Endothelial cell of umbilical vein (primary cell): ENCODE measurements around the gene EFHC2.

Source experiments
- EZH2 ChIP-seq: IDR thresholded peaks from 2 replicates; pipeline ENCODE4 v1.6.1; 2012; ENCODE audit warnings: borderline replicate concordance, low read depth, mild to moderate bottlenecking, moderate library complexity, low read length, inconsistent platforms; ENCODE audit not compliant: severe bottlenecking
- GATA2 ChIP-seq: IDR thresholded peaks from 2 replicates; pipeline ENCODE4 v1.7.0; 2011; ENCODE audit warnings: low read depth, mild to moderate bottlenecking, moderate library complexity, mixed read lengths, low read length; ENCODE audit not compliant: insufficient read length, insufficient read depth
- JUN ChIP-seq: IDR thresholded peaks from 2 replicates; pipeline ENCODE4 v1.6.1; 2011; ENCODE audit warnings: borderline replicate concordance, low read depth; ENCODE audit not compliant: insufficient read length, insufficient read depth
- POLR2A ChIP-seq: IDR thresholded peaks from 2 replicates; pipeline ENCODE4 v1.6.1; 2012; ENCODE audit warnings: low read depth, mild to moderate bottlenecking, control low read depth, low read length
- TF ChIP-seq, protein P1 (sequence below), 2 donors: IDR thresholded peaks; 1 replicate in 1 of 2; 2 replicates in 1 of 2; pipeline ENCODE4 v1.5.1; 2011; ENCODE audit warnings: low read length in 2 of 2, mild to moderate bottlenecking in 2 of 2, moderate library complexity in 2 of 2, control low read depth in 1 of 2, inconsistent platforms in 1 of 2, low read depth in 1 of 2; ENCODE audit not compliant: insufficient read depth in 1 of 2; ENCODE audit errors: extremely low read depth in 1 of 2

DNA sequence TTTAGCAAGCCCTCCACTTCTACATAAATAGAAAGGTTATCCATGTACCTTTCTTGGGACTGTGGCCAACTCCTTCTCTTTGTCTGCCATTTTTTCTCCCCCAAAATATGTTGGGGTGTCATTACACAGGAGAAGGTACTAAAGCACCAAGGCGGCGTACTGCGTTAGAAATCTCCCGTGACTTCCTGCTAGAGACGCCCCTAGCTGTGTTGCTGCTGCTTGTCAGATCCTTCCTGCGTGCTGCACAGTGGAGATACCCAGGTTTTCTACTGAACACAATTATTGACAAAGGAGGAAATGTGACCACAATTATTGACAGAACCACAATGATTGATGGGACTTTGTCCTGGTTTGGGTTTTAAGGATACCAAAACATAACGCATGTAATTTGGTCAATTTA is 97.7 kb downstream of the EFHC2 start:
- TF ChIP-seq, protein P1, sequence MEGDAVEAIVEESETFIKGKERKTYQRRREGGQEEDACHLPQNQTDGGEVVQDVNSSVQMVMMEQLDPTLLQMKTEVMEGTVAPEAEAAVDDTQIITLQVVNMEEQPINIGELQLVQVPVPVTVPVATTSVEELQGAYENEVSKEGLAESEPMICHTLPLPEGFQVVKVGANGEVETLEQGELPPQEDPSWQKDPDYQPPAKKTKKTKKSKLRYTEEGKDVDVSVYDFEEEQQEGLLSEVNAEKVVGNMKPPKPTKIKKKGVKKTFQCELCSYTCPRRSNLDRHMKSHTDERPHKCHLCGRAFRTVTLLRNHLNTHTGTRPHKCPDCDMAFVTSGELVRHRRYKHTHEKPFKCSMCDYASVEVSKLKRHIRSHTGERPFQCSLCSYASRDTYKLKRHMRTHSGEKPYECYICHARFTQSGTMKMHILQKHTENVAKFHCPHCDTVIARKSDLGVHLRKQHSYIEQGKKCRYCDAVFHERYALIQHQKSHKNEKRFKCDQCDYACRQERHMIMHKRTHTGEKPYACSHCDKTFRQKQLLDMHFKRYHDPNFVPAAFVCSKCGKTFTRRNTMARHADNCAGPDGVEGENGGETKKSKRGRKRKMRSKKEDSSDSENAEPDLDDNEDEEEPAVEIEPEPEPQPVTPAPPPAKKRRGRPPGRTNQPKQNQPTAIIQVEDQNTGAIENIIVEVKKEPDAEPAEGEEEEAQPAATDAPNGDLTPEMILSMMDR (IDR thresholded peaks at IDR 0.05; ENCODE audit: extremely low read depth in 1 of 2, insufficient read depth in 1 of 2, low read depth in 1 of 2, low read length in 2 of 2): no peak
- no peak for TF ChIP-seq JUN
- no peak for TF ChIP-seq POLR2A
- TF ChIP-seq EZH2: no peak
- no peak for TF ChIP-seq GATA2
